Body of pancreas (tissue), 4 donors: ENCODE results near the gene SART1. TPM values are rescaled to one million over a fixed set of nuclear protein-coding genes. Genes with fewer than 3 reads are reported as not detected.

Experiments
- ATAC-seq: fragments of 150-250 bp; one replicate; pipeline ENCODE4 v1.9.1; 2016
- DNase-seq, 4 donors: peaks; one replicate each; pipeline ENCODE4 v3.0.0-alpha.2; 2019
- H3K27ac ChIP-seq, 4 donors: fragments of 200-600 bp; sonication (generic); 1 replicate in 3 of 4; 2 replicates in 1 of 4; pipeline versions ENCODE4 v1.5.1 to v1.6.1; 2016 to 2019; ENCODE audit warnings: mild to moderate bottlenecking in 1 of 4, mixed read lengths in 1 of 4, moderate library complexity in 1 of 4
- H3K27me3 ChIP-seq, 2 donors: fragments of 200-600 bp; sonication (generic); one replicate each; pipeline ENCODE4 v1.6.0; 2016; ENCODE audit warnings: mild to moderate bottlenecking in 1 of 2
- H3K36me3 ChIP-seq, 2 donors: fragments of 200-600 bp; sonication (generic); replicated peaks in 1 of 2; 2 replicates each; pipeline ENCODE4 v1.5.1; 2016; ENCODE audit warnings: low read depth in 2 of 2; ENCODE audit not compliant: insufficient read depth in 1 of 2
- H3K4me1 ChIP-seq: fragments of 200-600 bp; sonication (generic); one replicate; pipeline ENCODE4 v1.6.0; 2016
- H3K4me3 ChIP-seq, 2 donors: fragments of 200-600 bp; sonication (generic); 1 replicate in 1 of 2; 2 replicates in 1 of 2; pipeline ENCODE4 v1.5.1; 2016 to 2019
- H3K9me3 ChIP-seq, 3 donors: fragments of 200-600 bp; sonication (generic); 1 replicate in 2 of 3; 2 replicates in 1 of 3; pipeline ENCODE4 v1.5.1; 2016
- POLR2A ChIP-seq, 3 donors: fragments of 450-650 bp; IDR thresholded peaks; one replicate each; pipeline ENCODE4 v1.6.1; 2016; ENCODE audit warnings: antibody characterized with exemption in 3 of 3, mild to moderate bottlenecking in 2 of 3
- WGBS, 2 donors: methylation state at CpG; one replicate each; pipeline ENCODE4 v1.1.5; 2017; 5-methylcytosine and 5-hydroxymethylcytosine counted together
- intact Hi-C: fragments of 100-400 bp; cut with DNase I; formaldehyde crosslinking; loops from one replicate; pipeline ENCODE4 v1.15.1; 2023
- total RNA-seq, 2 donors: library from RNA; depleted of rRNA; stranded (reverse); fragments of >200 nt; gene quantifications; one replicate each; pipeline ENCODE4 v1.1.0, GENCODE V29; 2016
- TF ChIP-seq, protein P1 (sequence below), 7 experiments: fragments of 450-650 bp in 4 of 7; fragments of 200-600 bp in 3 of 7; sonication (generic) in 3 of 7; IDR thresholded peaks; one replicate each; pipeline ENCODE4 v1.5.1; 2016 to 2019; ENCODE audit warnings: antibody characterized with exemption in 7 of 7

The SART1 gene
- total RNA-seq, 2 donors from 2014 or later = 27.5 to 60.6 TPM

- Histone ChIP-seq H3K4me1 (peaks cover 49% of the 10 kb centered on the region), H3K27ac (peak overlapping the region in 3 of 4 donors; percentile 34 to 62 (median 61)), H3K9me3 (no peaks in the 10 kb centered on the region), H3K27me3 (no peaks in the 10 kb centered on the region), H3K36me3 (no peaks in the 10 kb centered on the region), H3K4me3 (no peak overlapping the region)
- no peak for ATAC-seq
- TF ChIP-seq, protein P1, sequence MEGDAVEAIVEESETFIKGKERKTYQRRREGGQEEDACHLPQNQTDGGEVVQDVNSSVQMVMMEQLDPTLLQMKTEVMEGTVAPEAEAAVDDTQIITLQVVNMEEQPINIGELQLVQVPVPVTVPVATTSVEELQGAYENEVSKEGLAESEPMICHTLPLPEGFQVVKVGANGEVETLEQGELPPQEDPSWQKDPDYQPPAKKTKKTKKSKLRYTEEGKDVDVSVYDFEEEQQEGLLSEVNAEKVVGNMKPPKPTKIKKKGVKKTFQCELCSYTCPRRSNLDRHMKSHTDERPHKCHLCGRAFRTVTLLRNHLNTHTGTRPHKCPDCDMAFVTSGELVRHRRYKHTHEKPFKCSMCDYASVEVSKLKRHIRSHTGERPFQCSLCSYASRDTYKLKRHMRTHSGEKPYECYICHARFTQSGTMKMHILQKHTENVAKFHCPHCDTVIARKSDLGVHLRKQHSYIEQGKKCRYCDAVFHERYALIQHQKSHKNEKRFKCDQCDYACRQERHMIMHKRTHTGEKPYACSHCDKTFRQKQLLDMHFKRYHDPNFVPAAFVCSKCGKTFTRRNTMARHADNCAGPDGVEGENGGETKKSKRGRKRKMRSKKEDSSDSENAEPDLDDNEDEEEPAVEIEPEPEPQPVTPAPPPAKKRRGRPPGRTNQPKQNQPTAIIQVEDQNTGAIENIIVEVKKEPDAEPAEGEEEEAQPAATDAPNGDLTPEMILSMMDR (IDR thresholded peaks at IDR 0.05) = no peak
- no peak for TF ChIP-seq POLR2A (IDR thresholded peaks at IDR 0.05)
- intact Hi-C loops = no loop called here
- 73 to 86% methylated on average over 6 to 7 of the region's 7 CpGs for WGBS, 2 donors
- DNase-seq = no peak
These were observed 45.1 kb upstream of the SART1 start for GRCh38 chr11:65916391-65916790.

- no peaks in the 10 kb centered on the region for H3K27me3 ChIP-seq
- no peak for ATAC-seq
- WGBS, 2 donors = 90 to 97% methylated on average over 3 of the region's 3 CpGs
- H3K4me3 ChIP-seq = no peak overlapping the region
- H3K4me1 ChIP-seq = peaks cover 49% of the 10 kb centered on the region
- H3K27ac ChIP-seq = no peak overlapping the region
- DNase-seq = no peak
- H3K9me3 ChIP-seq = no peaks in the 10 kb centered on the region
- no peak for TF ChIP-seq POLR2A (IDR thresholded peaks at IDR 0.05)
- TF ChIP-seq, protein P1 (IDR thresholded peaks at IDR 0.05) = no peak
- intact Hi-C loops = no loop called here
- H3K36me3 ChIP-seq = no peaks in the 10 kb centered on the region
These were observed 44.5 kb upstream of the SART1 start for GRCh38 chr11:65917077-65917433.

- Histone ChIP-seq H3K4me1 (peaks cover 49% of the 10 kb centered on the region), H3K27me3 (no peaks in the 10 kb centered on the region), H3K36me3 (peaks cover 0 to under 1% of the 10 kb centered on the region in 2 donors), H3K4me3 (peak overlapping the region; percentile 82 to 99), H3K27ac (peak overlapping the region in 2 of 4 donors; percentile 81 to 86), H3K9me3 (no peaks in the 10 kb centered on the region)
- ATAC-seq = no peak
- intact Hi-C loops = no loop called here
- 72 to 97% methylated on average over 5 to 34 of the region's 35 CpGs for WGBS, 2 donors
- peak in 1 of 4 donors; percentile 27 for DNase-seq
- TF ChIP-seq, protein P1 (IDR thresholded peaks at IDR 0.05) = no peak
- TF ChIP-seq POLR2A (IDR thresholded peaks at IDR 0.05) = no peak
These were observed 43.9 kb upstream of the SART1 start for GRCh38 chr11:65917434-65918210.

DNA sequence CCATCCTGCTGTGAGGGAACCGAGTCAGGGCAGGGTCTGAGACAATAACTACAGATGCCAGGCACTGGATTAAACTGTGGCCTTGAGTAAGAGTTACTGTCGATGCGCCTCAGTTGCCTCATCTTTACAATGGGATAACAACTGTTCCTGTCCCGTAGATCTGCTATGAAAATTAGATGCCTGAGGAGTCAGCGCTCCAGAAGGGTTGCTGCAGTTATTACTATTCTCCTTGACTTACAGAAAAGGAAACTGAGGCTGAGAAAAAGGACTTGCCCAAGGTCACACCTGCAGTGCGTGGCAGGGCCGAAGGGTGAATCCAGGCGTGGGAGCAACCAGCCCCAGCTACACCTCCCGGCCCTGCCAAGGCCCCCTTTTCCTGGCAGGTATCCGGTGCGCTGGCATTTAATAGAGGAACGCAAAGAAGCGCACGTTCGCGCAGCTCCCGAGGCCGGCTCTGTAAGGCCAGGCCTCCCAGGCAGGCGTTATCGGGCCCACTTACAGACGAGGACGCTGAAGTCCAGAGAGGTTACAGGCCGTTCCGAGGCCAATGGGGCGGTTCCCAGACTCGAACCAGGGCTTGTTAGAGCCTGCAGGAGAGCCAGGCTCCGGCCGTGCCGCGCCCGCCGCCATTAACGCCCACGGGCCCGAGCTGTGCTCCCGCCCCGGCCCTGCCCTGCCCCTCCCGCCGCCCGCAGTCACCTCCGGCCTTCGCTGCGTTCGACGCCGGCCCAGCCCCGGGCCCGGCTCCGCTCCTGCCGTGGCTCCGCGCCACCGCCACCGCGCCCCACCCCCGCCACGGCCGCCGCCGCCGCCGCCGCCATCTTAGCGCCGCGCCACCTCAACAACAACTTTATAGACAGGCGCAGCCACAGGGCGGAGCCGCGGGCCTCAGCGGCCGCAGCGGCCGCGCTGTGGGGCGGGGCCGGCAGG lies 43.1 kb upstream of the SART1 start, which contains the start of gene C11orf68:
Gene C11orf68, minus strand, starts transcription at position 852 of the 930 bp plus-strand sequence. Its CDS starts 31 bp downstream, at position 821.
- H3K27me3 ChIP-seq = no peaks in the 10 kb centered on the region
- intact Hi-C loops = no loop called here
- DNase-seq (peak in 1 of 4 donors; percentile 42), ATAC-seq (peak; percentile 82)
- H3K27ac ChIP-seq = peak within 1 kb of the TSS; percentile 81 to 88 (median 85)
- TF ChIP-seq POLR2A (IDR thresholded peaks at IDR 0.05) = peak in 1 of 3 donors; percentile 5
- TF ChIP-seq, protein P1 (IDR thresholded peaks at IDR 0.05) = no peak
- peaks cover 49% of the 10 kb centered on the region for H3K4me1 ChIP-seq
- 4 to 24% methylated on average over 9 to 64 of the region's 77 CpGs for WGBS, 2 donors
- peaks cover 2 to 5% of the 10 kb centered on the region in 2 donors for H3K36me3 ChIP-seq
- H3K4me3 ChIP-seq = peak within 1 kb of the TSS; percentile 95 to 99
- H3K9me3 ChIP-seq = no peaks in the 10 kb centered on the region
